HepG2 (cell line): Measurements from ENCODE around the gene AFAP1. TPM values are rescaled to one million over a fixed set of nuclear protein-coding genes. Genes with fewer than 3 reads are reported as not detected.

Experiments used
- ATAC-seq: fragments of 200-7000 bp; cut with Tn5 transposase; 3 replicates; pipeline ENCODE4 v1.9.1; 2020; ENCODE audit warnings: mild to moderate bottlenecking, moderate library complexity
- BruUV-seq: library from RNA; stranded (reverse); fragments of 400-500 nt; replicated peaks from 2 replicates; lab custom pipeline; 2021; lab: Mats Ljungman, UMichigan
- CTCF ChIA-PET: fragments of 300-600 bp; formaldehyde crosslinking; extraction: SDS; loops from one replicate; lab custom pipeline; 2021; ENCODE audit warnings: low total read pairs, inconsistent platforms, low intra/inter-chr PET ratio; lab: Yijun Ruan, JAX
- POLR2A ChIA-PET: fragments of 350-600 bp; sonication (Branson Sonifier 250); formaldehyde crosslinking; loops from one replicate; lab custom pipeline; 2020; ENCODE audit warnings: antibody characterized with exemption, inconsistent platforms; lab: Yijun Ruan, JAX
- DNase-seq: peaks from one replicate; pipeline ENCODE4 v3.0.0-alpha.2; 2015; ENCODE audit warnings: low spot score
- FAIRE-seq: peaks from 3 replicates; lab custom pipeline; 2011; peaks lifted over from hg19 to GRCh38; lab: Jason Lieb, UNC
- H2AFZ ChIP-seq: one replicate; pipeline ENCODE4 v1.6.1; 2011; ENCODE audit warnings: low read length, inconsistent platforms
- H3K27ac ChIP-seq: fragments of 300-600 bp; 3 replicates; pipeline ENCODE4 v1.8.0; 2011; ENCODE audit warnings: mixed run types, mild to moderate bottlenecking, mixed read lengths, low read length, inconsistent platforms; ENCODE audit not compliant: insufficient read depth; ENCODE audit errors: extremely low read length
- H3K27me3 ChIP-seq, 2 experiments: fragments of 200-600 bp in 1 of 2; 2 replicates in 1 of 2; 3 replicates in 1 of 2; pipeline versions ENCODE4 v1.6.0 to v1.8.0; 2011; ENCODE audit warnings: low read length in 2 of 2, mild to moderate bottlenecking in 2 of 2, moderate library complexity in 2 of 2, inconsistent platforms in 1 of 2; ENCODE audit not compliant: insufficient read depth in 2 of 2, control insufficient read depth in 1 of 2
- H3K36me3 ChIP-seq, 2 experiments: fragments of 200-600 bp in 1 of 2; replicated peaks in 1 of 2; 2 replicates in 1 of 2; 3 replicates in 1 of 2; pipeline versions ENCODE4 v1.5.1 to v1.8.0; 2011; ENCODE audit warnings: low read length in 2 of 2, inconsistent platforms in 1 of 2; ENCODE audit not compliant: insufficient read depth in 2 of 2, control insufficient read depth in 1 of 2
- H3K4me1 ChIP-seq: 2 replicates; pipeline ENCODE4 v1.5.1; 2012; ENCODE audit warnings: low read length, inconsistent platforms; ENCODE audit not compliant: insufficient read depth
- H3K4me2 ChIP-seq: 2 replicates; pipeline ENCODE4 v1.6.0; 2011; ENCODE audit warnings: low read depth, low read length, inconsistent platforms
- H3K4me3 ChIP-seq, 3 experiments: fragments of 200-600 bp in 1 of 3; sonication (generic), shearing (Covaris generic) in 1 of 3; replicated peaks in 1 of 3; 2 replicates each; pipeline ENCODE4 v1.5.1; 2011 to 2016; ENCODE audit warnings: low read length in 3 of 3, inconsistent platforms in 2 of 3, low read depth in 2 of 3, mild to moderate bottlenecking in 2 of 3, control low read depth in 1 of 3, mixed read lengths in 1 of 3; ENCODE audit not compliant: insufficient read depth in 1 of 3
- H3K79me2 ChIP-seq: one replicate; pipeline ENCODE4 v1.6.1; 2011; ENCODE audit warnings: low read length, inconsistent platforms; ENCODE audit not compliant: insufficient read depth
- H3K9ac ChIP-seq: 2 replicates; pipeline ENCODE4 v1.6.0; 2011; ENCODE audit warnings: mild to moderate bottlenecking, low read depth, low read length, inconsistent platforms; ENCODE audit not compliant: insufficient read depth
- H3K9me3 ChIP-seq: 2 replicates; pipeline ENCODE4 v1.5.1; 2012; ENCODE audit warnings: mild to moderate bottlenecking, low read length
- H4K20me1 ChIP-seq: 2 replicates; pipeline ENCODE4 v1.6.0; 2011; ENCODE audit warnings: inconsistent platforms, mild to moderate bottlenecking, low read length, moderate library complexity; ENCODE audit not compliant: insufficient read depth
- CEBPB ChIP-seq: IDR thresholded peaks from 2 replicates; pipeline ENCODE4 v1.6.1; 2011; ENCODE audit warnings: low read depth, low read length, improper control_type of control experiment, borderline replicate concordance
- FOXA1 ChIP-seq, 2 experiments: fragments of 450-650 bp in 1 of 2; sonication (generic) in 1 of 2; formaldehyde crosslinking in 1 of 2; IDR thresholded peaks; 2 replicates each; pipeline versions ENCODE4 v1.4.0 to v1.6.1; 2016 to 2020; ENCODE audit warnings: missing genetic modification reagents in 1 of 2
- MEIS2 ChIP-seq: sonication (generic); formaldehyde crosslinking; IDR thresholded peaks from 2 replicates; pipeline ENCODE4 v1.9.0; 2021; ENCODE audit warnings: mild to moderate bottlenecking, missing genetic modification reagents
- MYNN ChIP-seq: sonication (generic); formaldehyde crosslinking; IDR thresholded peaks from 2 replicates; pipeline ENCODE4 v1.4.0; 2020; ENCODE audit warnings: mild to moderate bottlenecking, low read depth, missing genetic modification reagents
- ZNF484 ChIP-seq: sonication (generic); formaldehyde crosslinking; IDR thresholded peaks from 2 replicates; pipeline ENCODE4 v1.5.1; 2020; ENCODE audit warnings: mild to moderate bottlenecking, low read depth, missing genetic modification reagents, borderline replicate concordance
- ZNF687 ChIP-seq: sonication (generic); formaldehyde crosslinking; IDR thresholded peaks from 2 replicates; pipeline ENCODE4 v1.5.1; 2020; ENCODE audit warnings: mild to moderate bottlenecking, missing genetic modification reagents, moderate library complexity
- ZNF749 ChIP-seq: sonication (generic); formaldehyde crosslinking; IDR thresholded peaks from 2 replicates; pipeline ENCODE4 v1.8.0; 2022; ENCODE audit warnings: mild to moderate bottlenecking, missing genetic modification reagents, moderate library complexity, borderline replicate concordance
- ZSCAN12 ChIP-seq: sonication (generic); formaldehyde crosslinking; IDR thresholded peaks from 2 replicates; pipeline ENCODE4 v1.9.0; 2021; ENCODE audit warnings: mild to moderate bottlenecking, missing genetic modification reagents
- WGBS: methylation state at CpG from one replicate; pipeline ENCODE4 v1.1.6; 2017; ENCODE audit warnings: low lambda C conversion rate; 5-methylcytosine and 5-hydroxymethylcytosine counted together
- in situ Hi-C: cut with HindIII; loops from 2 replicates; pipeline ENCODE4 v1.10.0; 2017; ENCODE audit warnings: low pct_unique_long_range_greater_than_20kb; ENCODE audit not compliant: extremely low pct_ligation_motif_present
- intact Hi-C: fragments of 100-400 bp; cut with micrococcal nuclease; formaldehyde crosslinking; loops from one replicate; pipeline ENCODE4 v1.10.0; 2022; ENCODE audit not compliant: unreplicated experiment
- polyA plus RNA-seq, 8 experiments: library from polyadenylated mRNA; depleted of rRNA in 3 of 8; stranded (reverse) in 7 of 8; unstranded in 1 of 8; fragments of >200 nt; fragmentation: Illumina TruSeq in 4 of 8; extraction: Trizol in 4 of 8; gene quantifications; 2 replicates each; pipeline versions ENCODE4 v1.2.1 to v1.2.3, GENCODE V29; 2011 to 2016; ENCODE audit warnings: low read depth in 4 of 8, missing spikeins in 1 of 8, mixed read lengths in 1 of 8; ENCODE audit not compliant: insufficient read depth in 1 of 8
- total RNA-seq, 5 experiments: library from RNA; depleted of rRNA; stranded (reverse); fragments of >200 nt; fragmentation: Illumina TruSeq; extraction: Trizol; gene quantifications; 2 replicates each; pipeline ENCODE4 v1.2.3, GENCODE V29; 2016; ENCODE audit warnings: low read depth in 1 of 5

AFAP1 gene
- total and polyA plus RNA-seq, 2 of the 13 experiments (the other 11 are each of a cell fraction or from before 2014, with no cell fraction given), result 2.5 TPM

GRCh38 chr4:7827566-7827965 is 112.1 kb downstream of the AFAP1 start:
- POLR2A ChIA-PET, result no interaction called here
- no TSS peak for BruUV-seq

More at GRCh38 chr4:7827566-7827965, 112.1 kb downstream of the AFAP1 start:
- no peak for TF ChIP-seq FOXA1 (IDR thresholded peaks at IDR 0.05)
- TF ChIP-seq FOXA1 (CRISPR knock-in tag; IDR thresholded peaks at IDR 0.05), result no peak
- no peak for TF ChIP-seq ZNF749 (CRISPR knock-in tag)
- TF ChIP-seq ZNF484 (CRISPR knock-in tag), result no peak
- TF ChIP-seq ZNF687, result no peak
- no peak for TF ChIP-seq CEBPB
- TF ChIP-seq MEIS2 (CRISPR knock-in tag), result no peak
- TF ChIP-seq ZSCAN12 (CRISPR knock-in tag), result no peak
- no peak for TF ChIP-seq MYNN (CRISPR knock-in tag)
- no peaks in the 10 kb centered on the region for H3K79me2 ChIP-seq
- no peaks in the 10 kb centered on the region for H3K27me3 ChIP-seq
- no peak overlapping the region for H2AFZ ChIP-seq
- FAIRE-seq, result no peak
- CTCF ChIA-PET, result no interaction called here
- H3K4me1 ChIP-seq, result peaks cover 24% of the 10 kb centered on the region
- H3K9me3 ChIP-seq, result no peaks in the 10 kb centered on the region
- no peak overlapping the region for H3K4me2 ChIP-seq
- in situ Hi-C loops (no loop called here), intact Hi-C loops (no loop called here)
- no peak for DNase-seq
- H3K36me3 ChIP-seq, result peaks cover 0 to 2% of the 10 kb centered on the region in 2 experiments; a peak in 3 of 5 replicates
- WGBS, result 92% methylated on average over 11 of the region's 11 CpGs
- no peak overlapping the region for H3K4me3 ChIP-seq
- no peak overlapping the region for H3K9ac ChIP-seq
- H4K20me1 ChIP-seq, result no peaks in the 10 kb centered on the region
- no peak for ATAC-seq
- H3K27ac ChIP-seq, result no peak overlapping the region
